ENCODE data around the gene MVB12B.

DNA sequence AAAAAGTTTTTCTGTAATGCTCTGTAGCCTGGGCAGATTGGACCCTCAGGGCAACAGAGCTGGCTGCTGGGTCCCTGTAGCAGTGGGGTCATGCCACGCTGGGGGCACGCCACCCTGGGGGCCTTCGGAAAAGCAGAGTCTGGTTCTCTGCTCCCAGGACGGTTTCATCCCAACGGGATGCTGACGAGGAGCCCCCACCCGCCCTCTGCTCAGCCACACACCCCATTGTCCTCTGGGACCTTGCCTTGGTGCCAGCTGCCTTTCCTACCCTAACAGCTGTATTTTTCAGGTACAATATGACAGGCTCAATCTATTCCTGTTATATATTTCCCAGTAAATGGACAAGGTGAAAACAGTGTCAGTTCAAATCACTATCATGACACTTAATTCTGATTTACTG, 29.0 kb upstream of the MVB12B start:
- TF ChIP-seq, protein P1, sequence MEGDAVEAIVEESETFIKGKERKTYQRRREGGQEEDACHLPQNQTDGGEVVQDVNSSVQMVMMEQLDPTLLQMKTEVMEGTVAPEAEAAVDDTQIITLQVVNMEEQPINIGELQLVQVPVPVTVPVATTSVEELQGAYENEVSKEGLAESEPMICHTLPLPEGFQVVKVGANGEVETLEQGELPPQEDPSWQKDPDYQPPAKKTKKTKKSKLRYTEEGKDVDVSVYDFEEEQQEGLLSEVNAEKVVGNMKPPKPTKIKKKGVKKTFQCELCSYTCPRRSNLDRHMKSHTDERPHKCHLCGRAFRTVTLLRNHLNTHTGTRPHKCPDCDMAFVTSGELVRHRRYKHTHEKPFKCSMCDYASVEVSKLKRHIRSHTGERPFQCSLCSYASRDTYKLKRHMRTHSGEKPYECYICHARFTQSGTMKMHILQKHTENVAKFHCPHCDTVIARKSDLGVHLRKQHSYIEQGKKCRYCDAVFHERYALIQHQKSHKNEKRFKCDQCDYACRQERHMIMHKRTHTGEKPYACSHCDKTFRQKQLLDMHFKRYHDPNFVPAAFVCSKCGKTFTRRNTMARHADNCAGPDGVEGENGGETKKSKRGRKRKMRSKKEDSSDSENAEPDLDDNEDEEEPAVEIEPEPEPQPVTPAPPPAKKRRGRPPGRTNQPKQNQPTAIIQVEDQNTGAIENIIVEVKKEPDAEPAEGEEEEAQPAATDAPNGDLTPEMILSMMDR (IDR thresholded peaks at IDR 0.05) = no peak
- no peak for TF ChIP-seq POLR2A (IDR thresholded peaks at IDR 0.05)

Data from tibial nerve (tissue), 3 donors.